ENCODE measurements around the gene STARD3. TPM values are rescaled to one million over a fixed set of nuclear protein-coding genes. Genes with fewer than 3 reads are reported as not detected.

Gene STARD3
- total and polyA plus RNA-seq, 2 of the 13 experiments (the other 11 are each of a cell fraction or from before 2014, with no cell fraction given): 34.6 to 100 TPM

GRCh38 chr17:39651923-39652586, 15.1 kb downstream of the STARD3 start:
- ATAC-seq (no peak), FAIRE-seq (peak; percentile 32), DNase-seq (ENCODE audit: low spot score) (no peak)
- BruUV-seq (replicated peaks): no TSS peak
- in situ Hi-C loops (cut with HindIII; ENCODE audit: extremely low pct_ligation_motif_present, low pct_unique_long_range_greater_than_20kb): no loop called here
- H3K9ac ChIP-seq (ENCODE audit: insufficient read depth, low read depth, low read length): peak overlapping the region; percentile 25; the same call in 1 of the 2 replicates
- H3K4me1 ChIP-seq (ENCODE audit: insufficient read depth, low read length): peaks cover 31% of the 10 kb centered on the region
- H2AFZ ChIP-seq (ENCODE audit: low read length): no peak overlapping the region
- no peaks in the 10 kb centered on the region for H3K27me3 ChIP-seq (ENCODE audit: control insufficient read depth in 1 of 2, insufficient read depth in 2 of 2, low read length in 2 of 2)
- WGBS (ENCODE audit: low lambda C conversion rate): 59% methylated on average over 8 of the region's 8 CpGs
- peak overlapping the region; percentile 48 for H3K27ac ChIP-seq (ENCODE audit: extremely low read length, insufficient read depth, low read length)
- CTCF ChIA-PET (ENCODE audit: low intra/inter-chr PET ratio, low total read pairs): interaction anchor here (4.0 kb wide), 1 partner anchor 29 kb away, joined by 71 read pairs; no protein-coding TSS in a partner anchor
- peak overlapping the region; percentile 81 for H3K4me2 ChIP-seq (ENCODE audit: low read depth, low read length)
- POLR2A ChIA-PET: interaction anchor here (0.9 to 2.6 kb wide), 15 partner anchors 9 to 191 kb away, joined by 3 to 21 read pairs (median 5); partner anchors contain the start of genes CDK12, PGAP3, PNMT and STARD3
- no peaks in the 10 kb centered on the region for H3K9me3 ChIP-seq (ENCODE audit: low read length)
- peaks cover 4% of the 10 kb centered on the region; the same call in 1 of the 2 replicates for H4K20me1 ChIP-seq (ENCODE audit: insufficient read depth, low read length)
- intact Hi-C loops (cut with micrococcal nuclease; ENCODE audit: unreplicated experiment): loop anchor here (2.0 kb wide), 1 partner anchor 29 kb away; no protein-coding TSS in a partner anchor
- H3K79me2 ChIP-seq (ENCODE audit: insufficient read depth, low read length): peaks cover 5% of the 10 kb centered on the region
- peaks cover 5 to 7% of the 10 kb centered on the region in 2 experiments; a peak in 3 of 5 replicates for H3K36me3 ChIP-seq (replicated peaks in 1 of 2; ENCODE audit: control insufficient read depth in 1 of 2, insufficient read depth in 2 of 2, low read length in 2 of 2)
- peak overlapping the region in 1 of 3 experiments; percentile 54; a peak in 2 of 6 replicates for H3K4me3 ChIP-seq (replicated peaks in 1 of 3; ENCODE audit: insufficient read depth in 1 of 3, low read depth in 2 of 3, low read length in 3 of 3)
- TF ChIP-seq CREBL2 (CRISPR knock-in tag; IDR thresholded peaks at IDR 0.05; ENCODE audit: borderline replicate concordance) (no peak), YEATS4 (CRISPR knock-in tag; IDR thresholded peaks at IDR 0.05; ENCODE audit: borderline replicate concordance) (no peak), ZNF598 (CRISPR knock-in tag; IDR thresholded peaks at IDR 0.05; ENCODE audit: borderline replicate concordance) (0 out of 2 replicates have a peak, but pooled peaks have one; percentile 54), ZFP36 (IDR thresholded peaks at IDR 0.05; ENCODE audit: borderline replicate concordance, low read depth, low read length, partially characterized antibody) (no peak)
- TF ChIP-seq, protein P1, sequence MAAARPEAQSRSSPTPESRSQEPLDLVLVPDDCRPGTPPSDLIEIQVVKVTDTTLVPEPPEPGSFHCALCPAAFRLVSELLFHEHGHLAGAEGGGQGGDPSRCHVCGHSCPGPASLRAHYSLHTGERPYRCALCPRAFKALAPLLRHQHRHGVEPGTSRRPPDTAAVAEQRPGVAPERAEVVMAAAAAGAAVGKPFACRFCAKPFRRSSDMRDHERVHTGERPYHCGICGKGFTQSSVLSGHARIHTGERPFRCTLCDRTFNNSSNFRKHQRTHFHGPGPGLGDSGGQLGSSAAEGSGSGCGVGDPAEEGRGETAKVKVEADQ (CRISPR knock-in tag; IDR thresholded peaks at IDR 0.05; ENCODE audit: borderline replicate concordance): 0 out of 2 replicates have a peak, but pooled peaks have one; percentile 55
- TF ChIP-seq, protein P2, sequence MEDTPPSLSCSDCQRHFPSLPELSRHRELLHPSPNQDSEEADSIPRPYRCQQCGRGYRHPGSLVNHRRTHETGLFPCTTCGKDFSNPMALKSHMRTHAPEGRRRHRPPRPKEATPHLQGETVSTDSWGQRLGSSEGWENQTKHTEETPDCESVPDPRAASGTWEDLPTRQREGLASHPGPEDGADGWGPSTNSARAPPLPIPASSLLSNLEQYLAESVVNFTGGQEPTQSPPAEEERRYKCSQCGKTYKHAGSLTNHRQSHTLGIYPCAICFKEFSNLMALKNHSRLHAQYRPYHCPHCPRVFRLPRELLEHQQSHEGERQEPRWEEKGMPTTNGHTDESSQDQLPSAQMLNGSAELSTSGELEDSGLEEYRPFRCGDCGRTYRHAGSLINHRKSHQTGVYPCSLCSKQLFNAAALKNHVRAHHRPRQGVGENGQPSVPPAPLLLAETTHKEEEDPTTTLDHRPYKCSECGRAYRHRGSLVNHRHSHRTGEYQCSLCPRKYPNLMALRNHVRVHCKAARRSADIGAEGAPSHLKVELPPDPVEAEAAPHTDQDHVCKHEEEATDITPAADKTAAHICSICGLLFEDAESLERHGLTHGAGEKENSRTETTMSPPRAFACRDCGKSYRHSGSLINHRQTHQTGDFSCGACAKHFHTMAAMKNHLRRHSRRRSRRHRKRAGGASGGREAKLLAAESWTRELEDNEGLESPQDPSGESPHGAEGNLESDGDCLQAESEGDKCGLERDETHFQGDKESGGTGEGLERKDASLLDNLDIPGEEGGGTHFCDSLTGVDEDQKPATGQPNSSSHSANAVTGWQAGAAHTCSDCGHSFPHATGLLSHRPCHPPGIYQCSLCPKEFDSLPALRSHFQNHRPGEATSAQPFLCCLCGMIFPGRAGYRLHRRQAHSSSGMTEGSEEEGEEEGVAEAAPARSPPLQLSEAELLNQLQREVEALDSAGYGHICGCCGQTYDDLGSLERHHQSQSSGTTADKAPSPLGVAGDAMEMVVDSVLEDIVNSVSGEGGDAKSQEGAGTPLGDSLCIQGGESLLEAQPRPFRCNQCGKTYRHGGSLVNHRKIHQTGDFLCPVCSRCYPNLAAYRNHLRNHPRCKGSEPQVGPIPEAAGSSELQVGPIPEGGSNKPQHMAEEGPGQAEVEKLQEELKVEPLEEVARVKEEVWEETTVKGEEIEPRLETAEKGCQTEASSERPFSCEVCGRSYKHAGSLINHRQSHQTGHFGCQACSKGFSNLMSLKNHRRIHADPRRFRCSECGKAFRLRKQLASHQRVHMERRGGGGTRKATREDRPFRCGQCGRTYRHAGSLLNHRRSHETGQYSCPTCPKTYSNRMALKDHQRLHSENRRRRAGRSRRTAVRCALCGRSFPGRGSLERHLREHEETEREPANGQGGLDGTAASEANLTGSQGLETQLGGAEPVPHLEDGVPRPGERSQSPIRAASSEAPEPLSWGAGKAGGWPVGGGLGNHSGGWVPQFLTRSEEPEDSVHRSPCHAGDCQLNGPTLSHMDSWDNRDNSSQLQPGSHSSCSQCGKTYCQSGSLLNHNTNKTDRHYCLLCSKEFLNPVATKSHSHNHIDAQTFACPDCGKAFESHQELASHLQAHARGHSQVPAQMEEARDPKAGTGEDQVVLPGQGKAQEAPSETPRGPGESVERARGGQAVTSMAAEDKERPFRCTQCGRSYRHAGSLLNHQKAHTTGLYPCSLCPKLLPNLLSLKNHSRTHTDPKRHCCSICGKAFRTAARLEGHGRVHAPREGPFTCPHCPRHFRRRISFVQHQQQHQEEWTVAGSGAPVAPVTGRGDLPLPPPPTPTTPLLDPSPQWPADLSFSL (CRISPR knock-in tag; IDR thresholded peaks at IDR 0.05): no peak

Data from HepG2 (cell line).